ENCODE measurements around the gene PIEZO2. TPM values are rescaled to one million over a fixed set of nuclear protein-coding genes. Genes with fewer than 3 reads are reported as not detected.

PIEZO2 gene
- total RNA-seq, 1 experiment from 2014 or later, result 10.7 TPM

DNA sequence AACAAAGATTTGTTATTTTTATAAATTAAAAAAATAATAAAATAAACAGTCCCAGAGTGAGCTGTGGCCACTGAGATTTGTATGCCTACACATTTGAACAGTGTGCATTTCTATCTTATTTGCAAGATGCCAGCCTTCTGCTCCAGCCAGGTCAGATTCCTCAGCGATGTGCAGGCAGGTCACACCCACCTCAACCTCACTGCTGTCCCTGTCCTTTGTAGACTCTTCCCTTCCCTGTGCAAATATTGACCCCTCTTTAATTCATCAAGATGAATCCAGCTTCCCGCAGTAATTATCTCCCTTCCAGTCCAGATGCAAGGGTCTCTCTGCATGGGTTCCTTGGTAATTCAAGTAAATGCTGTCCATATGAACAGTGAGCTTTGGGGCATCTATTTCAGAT, 256.2 kb downstream of the PIEZO2 start:
- POLR2A ChIA-PET, result no interaction called here
- TF ChIP-seq TEAD4 (CRISPR knock-in tag; IDR thresholded peaks at IDR 0.05) (no peak), ZNF121 (CRISPR knock-in tag; IDR thresholded peaks at IDR 0.05) (no peak), NR2C2 (CRISPR knock-in tag; IDR thresholded peaks at IDR 0.05) (no peak), ZNF671 (CRISPR knock-in tag; IDR thresholded peaks at IDR 0.05) (no peak), FOXP1 (CRISPR knock-in tag; IDR thresholded peaks at IDR 0.05; ENCODE audit: borderline replicate concordance) (no peak), NFE2L1 (CRISPR knock-in tag; IDR thresholded peaks at IDR 0.05) (no peak), GTF2I (CRISPR knock-in tag; conservative IDR thresholded peaks at IDR 0.05) (no peak)
- TF ChIP-seq, protein P1, sequence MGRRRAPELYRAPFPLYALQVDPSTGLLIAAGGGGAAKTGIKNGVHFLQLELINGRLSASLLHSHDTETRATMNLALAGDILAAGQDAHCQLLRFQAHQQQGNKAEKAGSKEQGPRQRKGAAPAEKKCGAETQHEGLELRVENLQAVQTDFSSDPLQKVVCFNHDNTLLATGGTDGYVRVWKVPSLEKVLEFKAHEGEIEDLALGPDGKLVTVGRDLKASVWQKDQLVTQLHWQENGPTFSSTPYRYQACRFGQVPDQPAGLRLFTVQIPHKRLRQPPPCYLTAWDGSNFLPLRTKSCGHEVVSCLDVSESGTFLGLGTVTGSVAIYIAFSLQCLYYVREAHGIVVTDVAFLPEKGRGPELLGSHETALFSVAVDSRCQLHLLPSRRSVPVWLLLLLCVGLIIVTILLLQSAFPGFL (CRISPR knock-in tag; IDR thresholded peaks at IDR 0.05; ENCODE audit: borderline replicate concordance), result no peak
- TF ChIP-seq, protein P2, sequence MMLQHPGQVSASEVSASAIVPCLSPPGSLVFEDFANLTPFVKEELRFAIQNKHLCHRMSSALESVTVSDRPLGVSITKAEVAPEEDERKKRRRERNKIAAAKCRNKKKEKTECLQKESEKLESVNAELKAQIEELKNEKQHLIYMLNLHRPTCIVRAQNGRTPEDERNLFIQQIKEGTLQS (CRISPR knock-in tag; conservative IDR thresholded peaks at IDR 0.05), result no peak
- TF ChIP-seq, protein P3, sequence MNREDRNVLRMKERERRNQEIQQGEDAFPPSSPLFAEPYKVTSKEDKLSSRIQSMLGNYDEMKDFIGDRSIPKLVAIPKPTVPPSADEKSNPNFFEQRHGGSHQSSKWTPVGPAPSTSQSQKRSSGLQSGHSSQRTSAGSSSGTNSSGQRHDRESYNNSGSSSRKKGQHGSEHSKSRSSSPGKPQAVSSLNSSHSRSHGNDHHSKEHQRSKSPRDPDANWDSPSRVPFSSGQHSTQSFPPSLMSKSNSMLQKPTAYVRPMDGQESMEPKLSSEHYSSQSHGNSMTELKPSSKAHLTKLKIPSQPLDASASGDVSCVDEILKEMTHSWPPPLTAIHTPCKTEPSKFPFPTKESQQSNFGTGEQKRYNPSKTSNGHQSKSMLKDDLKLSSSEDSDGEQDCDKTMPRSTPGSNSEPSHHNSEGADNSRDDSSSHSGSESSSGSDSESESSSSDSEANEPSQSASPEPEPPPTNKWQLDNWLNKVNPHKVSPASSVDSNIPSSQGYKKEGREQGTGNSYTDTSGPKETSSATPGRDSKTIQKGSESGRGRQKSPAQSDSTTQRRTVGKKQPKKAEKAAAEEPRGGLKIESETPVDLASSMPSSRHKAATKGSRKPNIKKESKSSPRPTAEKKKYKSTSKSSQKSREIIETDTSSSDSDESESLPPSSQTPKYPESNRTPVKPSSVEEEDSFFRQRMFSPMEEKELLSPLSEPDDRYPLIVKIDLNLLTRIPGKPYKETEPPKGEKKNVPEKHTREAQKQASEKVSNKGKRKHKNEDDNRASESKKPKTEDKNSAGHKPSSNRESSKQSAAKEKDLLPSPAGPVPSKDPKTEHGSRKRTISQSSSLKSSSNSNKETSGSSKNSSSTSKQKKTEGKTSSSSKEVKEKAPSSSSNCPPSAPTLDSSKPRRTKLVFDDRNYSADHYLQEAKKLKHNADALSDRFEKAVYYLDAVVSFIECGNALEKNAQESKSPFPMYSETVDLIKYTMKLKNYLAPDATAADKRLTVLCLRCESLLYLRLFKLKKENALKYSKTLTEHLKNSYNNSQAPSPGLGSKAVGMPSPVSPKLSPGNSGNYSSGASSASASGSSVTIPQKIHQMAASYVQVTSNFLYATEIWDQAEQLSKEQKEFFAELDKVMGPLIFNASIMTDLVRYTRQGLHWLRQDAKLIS (CRISPR knock-in tag; IDR thresholded peaks at IDR 0.05; ENCODE audit: borderline replicate concordance), result no peak
- TF ChIP-seq, protein P4, sequence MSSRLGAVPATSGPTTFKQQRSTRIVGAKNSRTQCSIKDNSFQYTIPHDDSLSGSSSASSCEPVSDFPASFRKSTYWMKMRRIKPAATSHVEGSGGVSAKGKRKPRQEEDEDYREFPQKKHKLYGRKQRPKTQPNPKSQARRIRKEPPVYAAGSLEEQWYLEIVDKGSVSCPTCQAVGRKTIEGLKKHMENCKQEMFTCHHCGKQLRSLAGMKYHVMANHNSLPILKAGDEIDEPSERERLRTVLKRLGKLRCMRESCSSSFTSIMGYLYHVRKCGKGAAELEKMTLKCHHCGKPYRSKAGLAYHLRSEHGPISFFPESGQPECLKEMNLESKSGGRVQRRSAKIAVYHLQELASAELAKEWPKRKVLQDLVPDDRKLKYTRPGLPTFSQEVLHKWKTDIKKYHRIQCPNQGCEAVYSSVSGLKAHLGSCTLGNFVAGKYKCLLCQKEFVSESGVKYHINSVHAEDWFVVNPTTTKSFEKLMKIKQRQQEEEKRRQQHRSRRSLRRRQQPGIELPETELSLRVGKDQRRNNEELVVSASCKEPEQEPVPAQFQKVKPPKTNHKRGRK (CRISPR knock-in tag; IDR thresholded peaks at IDR 0.05; ENCODE audit: borderline replicate concordance), result no peak
- Mint-ChIP-seq H3K4me1 (peaks cover 8% of the 10 kb centered on the region), H3K4me3 (no peak overlapping the region), H3K27ac (no peak overlapping the region), H3K27me3 (ENCODE audit: low read depth) (no peaks in the 10 kb centered on the region), H3K36me3 (no peaks in the 10 kb centered on the region), H3K9me3 (0 out of 2 replicates have a peak, but pooled peaks cover under 1% of the 10 kb centered on the region)
- no peak for ATAC-seq
- no peak for DNase-seq (ENCODE audit: low spot score)
- CTCF ChIA-PET, result no interaction called here

DNA sequence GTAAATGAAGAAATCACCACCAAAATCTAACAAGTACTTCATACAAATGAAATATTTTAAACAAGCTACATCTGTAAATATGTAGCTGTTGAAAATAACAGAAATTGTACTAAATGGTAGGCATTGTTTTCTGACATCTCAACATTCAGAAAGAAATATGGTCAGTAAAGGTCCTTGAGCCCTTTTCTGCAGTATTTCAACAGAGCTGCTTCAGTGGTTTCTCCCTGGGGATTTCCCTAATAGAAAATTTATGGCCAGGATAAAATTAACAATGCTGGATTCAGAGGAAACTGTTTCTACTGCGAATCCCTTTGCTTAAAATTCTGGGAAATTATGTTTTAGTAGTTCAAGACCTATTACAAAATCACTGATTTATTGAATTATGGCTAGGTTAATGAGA, 256.6 kb downstream of the PIEZO2 start:
- H3K9me3 Mint-ChIP-seq, result 0 out of 2 replicates have a peak, but pooled peaks cover 4% of the 10 kb centered on the region
- no peak overlapping the region for H3K4me3 Mint-ChIP-seq
- ChIA-PET CTCF (no interaction called here), POLR2A (no interaction called here)
- DNase-seq (ENCODE audit: low spot score) (no peak), ATAC-seq (no peak)
- TF ChIP-seq, protein P5, sequence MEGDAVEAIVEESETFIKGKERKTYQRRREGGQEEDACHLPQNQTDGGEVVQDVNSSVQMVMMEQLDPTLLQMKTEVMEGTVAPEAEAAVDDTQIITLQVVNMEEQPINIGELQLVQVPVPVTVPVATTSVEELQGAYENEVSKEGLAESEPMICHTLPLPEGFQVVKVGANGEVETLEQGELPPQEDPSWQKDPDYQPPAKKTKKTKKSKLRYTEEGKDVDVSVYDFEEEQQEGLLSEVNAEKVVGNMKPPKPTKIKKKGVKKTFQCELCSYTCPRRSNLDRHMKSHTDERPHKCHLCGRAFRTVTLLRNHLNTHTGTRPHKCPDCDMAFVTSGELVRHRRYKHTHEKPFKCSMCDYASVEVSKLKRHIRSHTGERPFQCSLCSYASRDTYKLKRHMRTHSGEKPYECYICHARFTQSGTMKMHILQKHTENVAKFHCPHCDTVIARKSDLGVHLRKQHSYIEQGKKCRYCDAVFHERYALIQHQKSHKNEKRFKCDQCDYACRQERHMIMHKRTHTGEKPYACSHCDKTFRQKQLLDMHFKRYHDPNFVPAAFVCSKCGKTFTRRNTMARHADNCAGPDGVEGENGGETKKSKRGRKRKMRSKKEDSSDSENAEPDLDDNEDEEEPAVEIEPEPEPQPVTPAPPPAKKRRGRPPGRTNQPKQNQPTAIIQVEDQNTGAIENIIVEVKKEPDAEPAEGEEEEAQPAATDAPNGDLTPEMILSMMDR (IDR thresholded peaks at IDR 0.05), result no peak
- TF ChIP-seq RELA (CRISPR knock-in tag; IDR thresholded peaks at IDR 0.05; ENCODE audit: borderline replicate concordance), result no peak
- TF ChIP-seq, protein P6, sequence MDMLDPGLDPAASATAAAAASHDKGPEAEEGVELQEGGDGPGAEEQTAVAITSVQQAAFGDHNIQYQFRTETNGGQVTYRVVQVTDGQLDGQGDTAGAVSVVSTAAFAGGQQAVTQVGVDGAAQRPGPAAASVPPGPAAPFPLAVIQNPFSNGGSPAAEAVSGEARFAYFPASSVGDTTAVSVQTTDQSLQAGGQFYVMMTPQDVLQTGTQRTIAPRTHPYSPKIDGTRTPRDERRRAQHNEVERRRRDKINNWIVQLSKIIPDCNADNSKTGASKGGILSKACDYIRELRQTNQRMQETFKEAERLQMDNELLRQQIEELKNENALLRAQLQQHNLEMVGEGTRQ (CRISPR knock-in tag; IDR thresholded peaks at IDR 0.05), result no peak
- no peak for TF ChIP-seq MYBL2 (CRISPR knock-in tag; IDR thresholded peaks at IDR 0.05)
- TF ChIP-seq, protein P7, sequence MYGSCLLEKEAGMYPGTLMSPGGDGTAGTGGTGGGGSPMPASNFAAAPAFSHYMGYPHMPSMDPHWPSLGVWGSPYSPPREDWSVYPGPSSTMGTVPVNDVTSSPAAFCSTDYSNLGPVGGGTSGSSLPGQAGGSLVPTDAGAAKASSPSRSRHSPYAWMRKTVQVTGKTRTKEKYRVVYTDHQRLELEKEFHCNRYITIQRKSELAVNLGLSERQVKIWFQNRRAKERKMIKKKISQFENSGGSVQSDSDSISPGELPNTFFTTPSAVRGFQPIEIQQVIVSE (CRISPR knock-in tag; IDR thresholded peaks at IDR 0.05; ENCODE audit: borderline replicate concordance), result no peak
- TF ChIP-seq ZNF416 (CRISPR knock-in tag; IDR thresholded peaks at IDR 0.05), result no peak
- TF ChIP-seq, protein P1 (CRISPR knock-in tag; IDR thresholded peaks at IDR 0.05; ENCODE audit: borderline replicate concordance), result no peak
- TF ChIP-seq, protein P8, sequence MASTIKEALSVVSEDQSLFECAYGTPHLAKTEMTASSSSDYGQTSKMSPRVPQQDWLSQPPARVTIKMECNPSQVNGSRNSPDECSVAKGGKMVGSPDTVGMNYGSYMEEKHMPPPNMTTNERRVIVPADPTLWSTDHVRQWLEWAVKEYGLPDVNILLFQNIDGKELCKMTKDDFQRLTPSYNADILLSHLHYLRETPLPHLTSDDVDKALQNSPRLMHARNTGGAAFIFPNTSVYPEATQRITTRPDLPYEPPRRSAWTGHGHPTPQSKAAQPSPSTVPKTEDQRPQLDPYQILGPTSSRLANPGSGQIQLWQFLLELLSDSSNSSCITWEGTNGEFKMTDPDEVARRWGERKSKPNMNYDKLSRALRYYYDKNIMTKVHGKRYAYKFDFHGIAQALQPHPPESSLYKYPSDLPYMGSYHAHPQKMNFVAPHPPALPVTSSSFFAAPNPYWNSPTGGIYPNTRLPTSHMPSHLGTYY (CRISPR knock-in tag; IDR thresholded peaks at IDR 0.05), result no peak
- H3K36me3 Mint-ChIP-seq, result no peaks in the 10 kb centered on the region
- H3K27ac Mint-ChIP-seq, result no peak overlapping the region
- H3K4me1 Mint-ChIP-seq, result peaks cover 8% of the 10 kb centered on the region
- no peaks in the 10 kb centered on the region for H3K27me3 Mint-ChIP-seq (ENCODE audit: low read depth)
